AG20443 (cell line): ENCODE measurements around the gene SOX10.

Experiments used
- DNase-seq: peaks from one replicate; pipeline ENCODE4 v3.0.0; 2012; ENCODE audit warnings: low spot score, mixed read lengths

The SOX10 gene

GRCh38 chr22:37930270-37930951 lies 53.9 kb downstream of the SOX10 start:
- DNase-seq: peak; percentile 76

DNA sequence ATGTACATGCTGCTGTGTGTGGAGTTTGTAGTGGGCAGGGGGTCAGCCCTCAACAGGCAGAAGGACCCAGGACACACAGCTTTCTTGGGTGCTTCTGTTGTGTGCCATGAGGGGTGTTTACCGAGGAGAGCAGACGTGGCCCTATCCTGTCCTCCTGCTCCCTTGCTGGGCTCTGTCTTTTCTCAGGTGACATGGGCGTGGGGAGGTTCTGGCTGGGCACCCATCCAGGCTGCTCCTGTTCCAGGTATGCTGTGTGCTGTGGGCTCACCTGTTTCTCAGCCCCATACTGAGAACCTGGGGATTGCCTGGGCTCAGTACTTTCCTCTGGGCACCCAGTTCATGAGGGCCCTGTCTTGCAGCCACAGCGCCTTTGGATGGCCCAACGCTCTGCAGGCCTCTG lies 55.0 kb downstream of the SOX10 start:
- DNase-seq: no peak

GRCh38 chr22:37927637-37927936 lies 56.8 kb downstream of the SOX10 start:
- DNase-seq: no peak

GRCh38 chr22:37926771-37927636 lies 57.4 kb downstream of the SOX10 start:
- DNase-seq: no peak

DNA sequence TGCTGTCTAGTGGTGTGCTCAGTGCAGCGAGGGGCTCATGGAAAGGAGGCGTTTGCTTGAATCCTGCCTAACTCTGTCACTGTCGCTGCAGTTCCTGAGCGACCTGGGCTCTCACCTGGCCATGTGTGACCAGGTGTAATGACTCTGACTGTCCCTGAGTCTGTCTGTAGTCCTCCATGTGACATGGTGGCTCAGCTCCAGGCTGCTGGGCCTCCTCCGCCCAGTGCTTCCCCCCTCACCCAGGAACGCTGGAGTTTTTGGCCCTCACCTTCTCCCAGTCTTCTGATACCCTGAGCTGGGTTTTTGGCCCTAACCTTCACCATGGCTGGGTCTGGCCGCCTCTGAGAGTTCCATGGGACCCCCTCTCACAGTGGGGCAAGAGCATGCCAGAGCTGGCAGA lies 58.0 kb downstream of the SOX10 start:
- no peak for DNase-seq

DNA sequence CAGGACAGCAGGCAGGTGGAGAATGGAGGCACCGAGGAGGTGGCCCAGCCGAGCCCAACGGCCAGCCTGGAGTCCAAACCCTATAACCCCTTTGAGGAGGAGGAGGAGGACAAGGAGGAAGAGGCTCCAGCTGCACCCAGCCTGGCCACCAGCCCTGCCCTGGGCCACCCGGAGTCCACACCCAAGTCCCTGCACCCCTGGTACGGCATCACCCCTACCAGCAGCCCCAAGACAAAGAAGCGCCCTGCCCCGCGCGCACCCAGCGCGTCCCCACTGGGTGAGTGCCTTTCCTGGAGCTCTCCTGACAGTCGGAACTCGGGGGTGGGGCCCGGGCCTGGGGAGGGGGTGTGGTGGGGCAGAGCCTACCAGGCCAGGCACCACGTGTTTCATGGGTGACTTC lies 58.6 kb downstream of the SOX10 start:
- DNase-seq: no peak

DNA sequence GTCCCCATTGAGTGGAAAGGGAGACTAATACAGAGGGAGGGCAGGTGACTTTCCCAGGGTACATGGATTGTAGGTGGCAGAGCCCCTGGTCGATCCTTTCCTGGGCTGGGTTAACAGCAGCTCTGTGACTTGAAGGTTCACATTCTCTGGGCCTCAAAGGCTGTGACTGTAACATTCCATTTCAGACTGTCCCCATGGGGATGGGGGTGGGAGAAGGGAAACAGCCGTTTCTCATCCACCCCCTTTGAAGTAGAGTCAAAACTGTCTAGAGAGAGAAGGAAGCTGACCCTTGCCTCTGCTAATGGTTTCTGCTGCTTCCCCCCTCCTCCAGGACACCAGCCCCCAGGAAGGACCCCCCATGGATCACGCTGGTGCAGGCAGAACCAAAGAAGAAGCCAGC lies 59.0 kb downstream of the SOX10 start:
- no peak for DNase-seq

DNA sequence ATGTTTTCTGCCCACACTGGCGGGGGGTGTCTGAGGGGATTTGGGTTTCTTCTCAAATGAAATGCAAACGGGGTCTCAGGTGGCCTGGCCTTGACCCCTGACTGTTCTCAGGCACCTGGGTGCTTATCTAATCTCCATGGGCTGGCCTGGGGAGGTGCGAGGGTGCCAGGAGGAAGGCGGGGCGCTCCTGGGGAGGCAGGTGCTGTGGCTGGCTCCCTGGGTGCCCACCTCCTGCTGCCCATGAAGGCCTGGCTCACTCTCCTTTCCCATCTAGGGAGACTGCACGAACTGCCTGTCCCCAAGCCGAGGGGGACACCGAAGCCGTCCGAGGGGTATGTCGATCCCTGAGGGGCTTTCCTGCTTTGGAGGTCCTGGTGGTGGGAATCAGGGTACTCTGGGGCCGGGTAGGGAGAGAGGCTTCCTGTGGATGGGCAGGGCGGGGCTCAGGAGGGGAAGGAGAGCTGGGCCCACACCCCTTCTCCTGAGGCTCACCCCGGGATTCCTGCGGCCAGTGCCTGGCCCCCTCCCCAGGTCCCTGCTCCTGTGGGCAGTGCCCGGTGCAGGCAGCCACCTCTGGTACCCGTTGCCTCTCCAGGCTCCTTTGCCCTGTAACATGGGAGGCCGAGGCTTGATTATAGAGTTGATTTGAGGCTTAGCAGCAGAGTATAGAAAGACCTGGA lies 59.8 kb downstream of the SOX10 start:
- DNase-seq: no peak

GRCh38 chr22:37923927-37924326 lies 60.4 kb downstream of the SOX10 start:
- no peak for DNase-seq
